ENCODE data around the gene GATAD2A. TPM values are rescaled to one million over a fixed set of nuclear protein-coding genes. Genes with fewer than 3 reads are reported as not detected.

GATAD2A gene
- total and polyA plus RNA-seq, 9 of the 15 experiments (the other 6 are each of a cell fraction or from before 2014, with no cell fraction given), result 2.4 to 226 (median 44.2) TPM

GRCh38 chr19:19515642-19516519 is 110.4 kb downstream of the GATAD2A start, which contains the start of gene NDUFA13 (continued):
- TF ChIP-seq CHD7 (IDR thresholded peaks at IDR 0.05; ENCODE audit: low read depth, low read length), result no peak
- no peak for TF ChIP-seq ZSCAN32 (CRISPR knock-in tag; IDR thresholded peaks at IDR 0.05)
- TF ChIP-seq GTF2F1 (IDR thresholded peaks at IDR 0.05; ENCODE audit: low read depth, low read length), result no peak
- no peak for TF ChIP-seq TFAM (CRISPR knock-in tag; conservative IDR thresholded peaks at IDR 0.05)
- no peak for TF ChIP-seq STAT5A (IDR thresholded peaks at IDR 0.05; ENCODE audit: borderline replicate concordance, low read length)
- peak; percentile 99 for TF ChIP-seq ELF2 (CRISPR knock-in tag; IDR thresholded peaks at IDR 0.05)
- TF ChIP-seq ZNF175 (CRISPR knock-in tag; IDR thresholded peaks at IDR 0.05; ENCODE audit: low read depth), result no peak; the same call in 1 of the 2 replicates
- no peak for TF ChIP-seq TRIM28 (IDR thresholded peaks at IDR 0.05)
- peak; percentile 70 for TF ChIP-seq C11orf30 (IDR thresholded peaks at IDR 0.05; ENCODE audit: low read depth)
- TF ChIP-seq ZNF444 (CRISPR knock-in tag; IDR thresholded peaks at IDR 0.05), result no peak
- TF ChIP-seq E2F6 (IDR thresholded peaks at IDR 0.05; ENCODE audit: borderline replicate concordance in 1 of 2, extremely low read depth in 1 of 2, insufficient read depth in 1 of 2, insufficient read length in 1 of 2, low read depth in 1 of 2, low read length in 1 of 2, poor library complexity in 1 of 2, severe bottlenecking in 1 of 2), result peak; percentile 84 to 86
- no peak for TF ChIP-seq ZNF668 (CRISPR knock-in tag; IDR thresholded peaks at IDR 0.05)
- no peak for TF ChIP-seq ZNF253 (CRISPR knock-in tag; conservative IDR thresholded peaks at IDR 0.05)
- no peak for TF ChIP-seq CHD2 (IDR thresholded peaks at IDR 0.05; ENCODE audit: low read depth, low read length)
- TF ChIP-seq YBX1 (IDR thresholded peaks at IDR 0.05), result no peak
